ENCODE data around the gene SPTBN5. TPM values are rescaled to one million over a fixed set of nuclear protein-coding genes. Genes with fewer than 3 reads are reported as not detected.

SPTBN5 gene
- total RNA-seq, 1 donor from 2014 or later: 0.17 TPM

DNA sequence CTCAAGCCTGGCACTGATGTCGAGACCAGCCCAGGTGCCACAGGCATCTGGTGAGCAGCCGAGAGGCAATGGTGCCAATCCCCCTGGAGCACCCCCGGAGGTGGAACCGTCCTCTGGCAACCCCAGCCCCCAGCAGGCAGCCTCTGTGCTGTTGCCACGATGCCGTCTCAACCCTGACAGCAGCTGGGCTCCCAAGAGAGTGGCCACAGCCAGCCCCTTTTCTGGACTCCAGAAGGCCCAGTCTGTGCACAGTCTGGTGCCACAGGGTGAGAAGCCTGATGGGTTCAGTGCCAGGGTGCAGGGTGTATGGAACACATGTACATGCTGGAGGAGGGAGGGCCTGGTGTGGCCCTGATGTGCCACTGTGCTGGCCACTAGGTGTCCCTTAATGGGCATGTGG lies 70.9 kb downstream of the SPTBN5 start:
- H3K36me3 ChIP-seq (ENCODE audit: control insufficient read depth, insufficient read depth, low read length): peaks cover 6% of the 10 kb centered on the region
- H3K4me3 ChIP-seq (ENCODE audit: low read depth, low read length): no peak overlapping the region
- no peak for DNase-seq (ENCODE audit: low read depth)
- TF ChIP-seq, protein P1, sequence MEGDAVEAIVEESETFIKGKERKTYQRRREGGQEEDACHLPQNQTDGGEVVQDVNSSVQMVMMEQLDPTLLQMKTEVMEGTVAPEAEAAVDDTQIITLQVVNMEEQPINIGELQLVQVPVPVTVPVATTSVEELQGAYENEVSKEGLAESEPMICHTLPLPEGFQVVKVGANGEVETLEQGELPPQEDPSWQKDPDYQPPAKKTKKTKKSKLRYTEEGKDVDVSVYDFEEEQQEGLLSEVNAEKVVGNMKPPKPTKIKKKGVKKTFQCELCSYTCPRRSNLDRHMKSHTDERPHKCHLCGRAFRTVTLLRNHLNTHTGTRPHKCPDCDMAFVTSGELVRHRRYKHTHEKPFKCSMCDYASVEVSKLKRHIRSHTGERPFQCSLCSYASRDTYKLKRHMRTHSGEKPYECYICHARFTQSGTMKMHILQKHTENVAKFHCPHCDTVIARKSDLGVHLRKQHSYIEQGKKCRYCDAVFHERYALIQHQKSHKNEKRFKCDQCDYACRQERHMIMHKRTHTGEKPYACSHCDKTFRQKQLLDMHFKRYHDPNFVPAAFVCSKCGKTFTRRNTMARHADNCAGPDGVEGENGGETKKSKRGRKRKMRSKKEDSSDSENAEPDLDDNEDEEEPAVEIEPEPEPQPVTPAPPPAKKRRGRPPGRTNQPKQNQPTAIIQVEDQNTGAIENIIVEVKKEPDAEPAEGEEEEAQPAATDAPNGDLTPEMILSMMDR (IDR thresholded peaks at IDR 0.05; ENCODE audit: insufficient read depth, low read length, poor library complexity, severe bottlenecking): no peak
- H3K27me3 ChIP-seq (ENCODE audit: control insufficient read depth, insufficient read depth, low read length): no peaks in the 10 kb centered on the region

DNA sequence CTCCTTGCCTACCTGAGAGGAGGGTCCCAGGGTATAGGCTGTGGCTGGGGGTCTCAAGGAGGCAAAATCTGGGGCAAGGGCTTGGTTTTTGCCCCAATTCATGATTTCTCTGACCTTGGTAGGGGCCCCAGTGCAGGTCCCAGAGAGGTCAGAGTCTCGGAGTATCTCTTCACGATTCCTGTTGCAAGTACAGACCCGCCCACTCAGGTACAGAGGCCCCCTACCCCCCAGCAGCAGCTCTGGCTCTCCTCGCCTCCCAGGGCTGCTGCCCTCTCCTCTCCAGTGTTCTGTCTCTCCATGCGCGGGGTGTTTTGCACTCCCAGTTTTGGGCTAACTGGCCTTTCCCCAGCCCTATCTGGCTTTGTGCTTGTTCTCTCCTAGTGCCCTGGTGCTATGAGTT lies 71.4 kb downstream of the SPTBN5 start:
- TF ChIP-seq, protein P1 (IDR thresholded peaks at IDR 0.05; ENCODE audit: insufficient read depth, low read length, poor library complexity, severe bottlenecking): no peak
- Histone ChIP-seq H3K27me3 (ENCODE audit: control insufficient read depth, insufficient read depth, low read length) (no peaks in the 10 kb centered on the region), H3K36me3 (ENCODE audit: control insufficient read depth, insufficient read depth, low read length) (peaks cover 6% of the 10 kb centered on the region), H3K4me3 (ENCODE audit: low read depth, low read length) (no peak overlapping the region)
- DNase-seq (ENCODE audit: low read depth): no peak

DNA sequence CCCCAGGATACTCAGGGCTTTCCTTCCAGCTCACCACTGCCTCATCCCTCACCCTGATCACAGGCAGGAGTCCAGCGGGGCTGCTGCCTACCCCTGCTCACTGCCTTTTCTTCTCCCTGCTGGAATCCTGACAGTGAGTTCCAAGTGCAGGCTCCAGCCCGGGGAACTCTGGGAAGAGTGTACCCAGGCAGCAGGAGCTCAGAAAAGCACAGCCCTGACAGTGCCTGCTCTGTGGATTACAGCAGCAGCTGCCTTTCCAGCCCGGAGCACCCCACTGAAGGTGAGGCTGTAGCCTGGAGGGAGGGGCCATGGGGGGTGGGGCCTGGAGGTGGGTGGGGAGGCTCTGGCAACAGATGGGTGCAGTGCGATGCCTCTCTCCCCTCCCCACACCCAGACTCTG lies 72.0 kb downstream of the SPTBN5 start:
- Histone ChIP-seq H3K27me3 (ENCODE audit: control insufficient read depth, insufficient read depth, low read length) (no peaks in the 10 kb centered on the region), H3K36me3 (ENCODE audit: control insufficient read depth, insufficient read depth, low read length) (peaks cover 7% of the 10 kb centered on the region), H3K4me3 (ENCODE audit: low read depth, low read length) (no peak overlapping the region)
- TF ChIP-seq, protein P1 (IDR thresholded peaks at IDR 0.05; ENCODE audit: insufficient read depth, low read length, poor library complexity, severe bottlenecking): no peak
- DNase-seq (ENCODE audit: low read depth): no peak

DNA sequence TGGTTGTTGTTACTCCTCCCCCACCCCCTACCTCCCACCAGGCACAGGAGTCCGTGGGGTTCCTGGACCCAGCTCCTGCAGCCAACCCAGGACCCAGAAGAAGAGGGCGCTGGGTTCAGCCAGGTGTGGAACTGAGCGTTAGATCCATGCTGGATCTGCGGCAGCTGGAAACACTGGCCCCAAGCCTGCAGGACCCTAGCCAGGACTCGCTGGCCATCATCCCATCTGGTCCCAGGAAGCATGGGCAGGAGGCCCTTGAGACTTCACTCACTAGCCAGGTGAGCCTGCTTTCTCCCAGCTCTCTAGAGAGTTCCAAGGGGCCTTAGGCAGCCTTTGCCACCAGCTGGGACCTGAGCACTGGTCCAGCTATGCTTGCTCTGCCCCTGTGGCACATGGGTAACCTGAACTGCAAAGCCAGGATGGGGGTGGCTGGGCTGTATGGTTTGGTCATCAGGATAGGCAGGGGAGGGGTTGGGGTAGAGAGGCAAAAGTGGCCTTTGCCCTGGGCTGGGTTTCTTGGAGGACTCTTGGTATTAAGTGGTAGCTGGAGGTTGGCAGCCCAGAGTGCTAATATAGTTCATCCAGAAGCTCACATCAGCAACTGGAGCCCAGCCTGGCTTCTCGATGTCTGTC lies 72.9 kb downstream of the SPTBN5 start:
- Histone ChIP-seq H3K36me3 (ENCODE audit: control insufficient read depth, insufficient read depth, low read length) (peaks cover 7% of the 10 kb centered on the region), H3K27me3 (ENCODE audit: control insufficient read depth, insufficient read depth, low read length) (no peaks in the 10 kb centered on the region), H3K4me3 (ENCODE audit: low read depth, low read length) (no peak overlapping the region)
- TF ChIP-seq, protein P1 (IDR thresholded peaks at IDR 0.05; ENCODE audit: insufficient read depth, low read length, poor library complexity, severe bottlenecking): no peak
- DNase-seq (ENCODE audit: low read depth): no peak

DNA sequence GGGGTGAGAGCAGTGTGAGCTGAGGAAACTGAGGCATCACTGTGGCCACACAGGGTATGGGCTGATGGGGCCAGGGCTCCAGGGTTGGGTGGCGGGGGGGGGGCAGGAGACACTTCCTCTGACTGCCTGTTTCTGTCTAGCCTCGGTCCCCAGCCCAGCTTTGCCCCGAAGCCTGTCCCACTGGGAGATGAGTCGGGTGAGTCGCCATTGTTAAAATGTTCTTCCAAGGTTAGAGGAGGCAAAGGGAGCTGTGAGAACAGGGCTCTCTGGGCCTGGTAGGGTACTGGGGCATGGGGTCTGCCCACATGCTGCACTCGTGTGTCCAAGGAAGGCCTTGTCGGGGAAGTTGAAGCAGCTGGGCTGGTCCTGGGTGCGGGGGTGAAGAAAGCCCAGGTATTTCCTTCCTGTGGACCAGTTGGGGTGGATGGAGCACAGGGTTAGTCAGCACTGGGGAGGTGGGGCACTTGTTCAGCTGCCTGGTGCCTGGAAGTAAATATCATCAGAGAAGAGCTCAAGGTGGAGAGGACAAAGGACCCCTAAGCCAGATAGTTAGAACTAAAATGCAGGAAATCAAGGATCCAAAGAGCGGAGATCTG lies 74.3 kb downstream of the SPTBN5 start:
- Histone ChIP-seq H3K4me3 (ENCODE audit: low read depth, low read length) (no peak overlapping the region), H3K36me3 (ENCODE audit: control insufficient read depth, insufficient read depth, low read length) (peaks cover 7% of the 10 kb centered on the region), H3K27me3 (ENCODE audit: control insufficient read depth, insufficient read depth, low read length) (no peaks in the 10 kb centered on the region)
- TF ChIP-seq, protein P1 (IDR thresholded peaks at IDR 0.05; ENCODE audit: insufficient read depth, low read length, poor library complexity, severe bottlenecking): no peak
- DNase-seq (ENCODE audit: low read depth): no peak

DNA sequence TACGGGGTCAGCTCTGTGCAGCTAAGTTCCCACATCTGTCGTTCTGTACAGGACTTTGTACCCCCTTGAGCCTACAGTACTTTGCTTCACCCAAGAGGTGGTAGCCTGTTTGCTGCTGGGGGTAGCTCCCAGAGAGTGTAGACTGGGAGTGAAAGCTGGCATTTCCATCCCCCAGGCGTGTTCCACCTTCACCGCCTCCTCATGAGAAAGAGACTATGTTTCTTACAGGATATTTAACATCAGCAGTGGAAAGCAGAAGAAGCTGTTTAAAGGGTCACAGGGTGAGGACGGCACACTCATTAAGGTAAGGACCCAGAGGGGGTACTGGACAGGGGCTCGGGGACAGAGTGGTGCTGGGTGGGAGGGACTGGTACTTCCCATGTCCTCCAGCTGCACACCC lies 76.1 kb downstream of the SPTBN5 start:
- Histone ChIP-seq H3K36me3 (ENCODE audit: control insufficient read depth, insufficient read depth, low read length) (peaks cover 6% of the 10 kb centered on the region), H3K4me3 (ENCODE audit: low read depth, low read length) (no peak overlapping the region), H3K27me3 (ENCODE audit: control insufficient read depth, insufficient read depth, low read length) (no peaks in the 10 kb centered on the region)
- TF ChIP-seq, protein P1 (IDR thresholded peaks at IDR 0.05; ENCODE audit: insufficient read depth, low read length, poor library complexity, severe bottlenecking): no peak
- no peak for DNase-seq (ENCODE audit: low read depth)
